ENCODE measurements around the gene ECT2L. TPM values are rescaled to one million over a fixed set of nuclear protein-coding genes. Genes with fewer than 3 reads are reported as not detected.

ECT2L gene
- total RNA-seq, 1 donor from 2014 or later: not detected

DNA sequence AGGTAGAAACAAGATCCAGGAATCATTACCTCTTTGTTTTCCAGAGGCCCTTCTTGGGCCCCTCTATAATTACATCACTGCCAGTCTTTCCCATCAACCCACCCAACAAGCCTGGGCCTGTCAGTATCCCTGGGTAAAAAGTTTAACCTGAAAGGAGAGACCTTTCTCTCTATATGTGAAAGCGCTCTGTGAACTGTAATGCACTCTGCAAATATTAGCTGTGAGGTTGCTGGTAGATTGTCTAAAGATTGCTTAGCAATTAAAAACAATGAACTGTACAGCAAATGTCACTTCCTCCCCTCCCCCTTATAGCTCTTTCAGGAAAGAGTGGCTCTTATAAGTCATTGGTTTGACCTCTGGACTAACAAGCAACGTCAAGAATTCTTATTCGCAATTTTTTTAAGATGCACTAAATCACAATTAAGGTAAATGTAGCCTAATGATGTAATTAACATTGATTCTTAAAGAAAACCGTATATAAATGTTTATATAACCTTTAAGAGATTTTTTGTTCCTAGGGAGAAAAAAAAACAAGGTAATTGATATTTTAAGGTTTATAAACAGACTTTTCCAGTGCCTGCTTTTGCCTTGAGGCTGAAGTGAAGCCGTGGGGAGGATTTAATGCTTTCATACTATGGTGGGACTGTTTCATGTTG, 18.4 kb downstream of the ECT2L start:
- H3K27me3 Mint-ChIP-seq: peaks cover 3% of the 10 kb centered on the region
- no peaks in the 10 kb centered on the region for H3K36me3 Mint-ChIP-seq (ENCODE audit: insufficient read depth)
- no peak overlapping the region for H3K4me3 Mint-ChIP-seq (ENCODE audit: low read depth)
- H3K27ac Mint-ChIP-seq: peak overlapping the region; percentile 39
- peaks cover 39% of the 10 kb centered on the region for H3K4me1 Mint-ChIP-seq (ENCODE audit: low read depth)
- no peaks in the 10 kb centered on the region for H3K9me3 Mint-ChIP-seq (ENCODE audit: low read depth)
- TF ChIP-seq CTCF (IDR thresholded peaks at IDR 0.05; ENCODE audit: unreplicated experiment): no peak
- no peak for DNase-seq (ENCODE audit: low spot score, unreplicated experiment)

DNA sequence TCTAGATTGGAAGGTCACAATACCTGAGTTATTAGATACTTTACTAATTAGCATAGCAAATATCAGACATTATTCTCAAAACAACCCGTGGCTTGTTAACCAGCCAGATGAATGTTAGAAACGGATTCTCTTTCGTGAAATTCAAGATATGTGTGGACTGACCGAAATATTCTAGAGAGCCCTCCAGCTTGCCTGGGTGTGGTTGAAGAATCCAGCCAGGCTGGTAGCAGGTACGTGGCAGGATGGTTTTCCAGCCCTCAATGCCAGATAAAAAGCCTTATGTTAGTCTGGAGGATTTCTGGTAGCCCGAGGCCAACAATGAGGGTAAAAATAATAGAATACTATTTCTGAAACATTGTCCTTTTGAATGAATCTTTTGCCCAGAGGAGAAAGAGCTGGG, 19.3 kb downstream of the ECT2L start:
- Mint-ChIP-seq H3K9me3 (ENCODE audit: low read depth) (no peaks in the 10 kb centered on the region), H3K27me3 (peaks cover 3% of the 10 kb centered on the region), H3K4me3 (ENCODE audit: low read depth) (no peak overlapping the region), H3K36me3 (ENCODE audit: insufficient read depth) (no peaks in the 10 kb centered on the region), H3K4me1 (ENCODE audit: low read depth) (peaks cover 44% of the 10 kb centered on the region), H3K27ac (no peak overlapping the region)
- no peak for DNase-seq (ENCODE audit: low spot score, unreplicated experiment)
- TF ChIP-seq CTCF (IDR thresholded peaks at IDR 0.05; ENCODE audit: unreplicated experiment): no peak

DNA sequence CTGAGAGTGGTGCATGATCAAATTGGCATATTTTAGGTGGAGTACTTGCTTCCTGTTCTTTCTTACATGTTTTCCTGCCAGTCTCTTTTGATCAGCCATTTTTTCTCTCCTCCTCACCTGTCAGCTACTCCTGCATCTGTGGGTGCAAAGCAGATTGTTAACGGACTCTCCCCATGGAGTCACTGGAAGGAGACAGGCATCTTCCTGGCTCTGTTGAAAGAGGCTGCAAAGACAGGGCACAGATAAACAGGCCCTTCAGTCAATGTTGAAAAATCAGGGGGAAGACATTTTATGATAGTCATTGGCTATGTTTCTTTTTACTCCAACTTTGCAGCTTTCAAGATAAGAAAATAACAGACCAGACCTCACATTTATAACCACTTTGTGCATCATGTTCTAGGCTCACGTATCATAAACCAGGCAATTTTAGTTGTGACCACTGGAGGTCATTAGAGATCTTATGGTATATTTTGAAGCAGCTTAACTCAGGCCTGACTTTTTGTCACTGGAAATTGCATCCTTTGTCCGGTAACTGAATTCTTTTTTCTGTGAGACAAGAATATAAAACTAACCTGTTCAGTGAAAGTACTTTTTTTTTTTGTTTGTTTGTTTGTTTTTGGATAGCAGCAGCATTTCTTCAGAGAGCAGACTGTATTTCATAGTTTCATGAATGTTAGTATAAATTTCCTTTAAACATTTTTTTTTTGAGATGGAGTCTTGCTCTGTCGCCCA, 20.1 kb downstream of the ECT2L start:
- peak; percentile 70 for TF ChIP-seq CTCF (IDR thresholded peaks at IDR 0.05; ENCODE audit: unreplicated experiment)
- DNase-seq (ENCODE audit: low spot score, unreplicated experiment): no peak
- H3K4me1 Mint-ChIP-seq (ENCODE audit: low read depth): peaks cover 46% of the 10 kb centered on the region
- H3K27ac Mint-ChIP-seq: peak overlapping the region; percentile 95
- peaks cover 3% of the 10 kb centered on the region for H3K27me3 Mint-ChIP-seq
- no peaks in the 10 kb centered on the region for H3K9me3 Mint-ChIP-seq (ENCODE audit: low read depth)
- peak overlapping the region; percentile 13 for H3K4me3 Mint-ChIP-seq (ENCODE audit: low read depth)
- no peaks in the 10 kb centered on the region for H3K36me3 Mint-ChIP-seq (ENCODE audit: insufficient read depth)

DNA sequence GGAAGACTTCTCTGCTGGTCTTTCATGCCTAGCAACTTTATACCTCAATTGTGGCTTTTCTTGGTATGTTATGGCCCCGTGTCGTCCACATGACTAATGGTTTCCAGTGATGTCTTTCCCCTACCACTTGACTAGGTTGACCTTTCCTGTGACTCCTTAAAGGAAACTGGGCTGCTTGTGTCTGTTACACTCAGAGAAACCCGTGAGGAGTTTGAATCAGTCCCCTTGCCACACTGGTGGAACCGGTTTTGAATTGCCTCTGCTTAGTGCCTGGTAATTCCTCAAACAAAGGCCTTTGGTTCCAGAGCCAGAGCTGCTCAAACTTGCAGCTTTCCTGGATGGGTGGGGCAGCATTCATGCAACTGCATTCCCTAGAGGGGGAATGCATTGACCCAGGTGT, 21.9 kb downstream of the ECT2L start:
- no peaks in the 10 kb centered on the region for H3K9me3 Mint-ChIP-seq (ENCODE audit: low read depth)
- TF ChIP-seq CTCF (IDR thresholded peaks at IDR 0.05; ENCODE audit: unreplicated experiment): no peak
- DNase-seq (ENCODE audit: low spot score, unreplicated experiment): peak; percentile 73
- no peaks in the 10 kb centered on the region for H3K36me3 Mint-ChIP-seq (ENCODE audit: insufficient read depth)
- peaks cover 3% of the 10 kb centered on the region for H3K27me3 Mint-ChIP-seq
- peak overlapping the region; percentile 99 for H3K27ac Mint-ChIP-seq
- H3K4me3 Mint-ChIP-seq (ENCODE audit: low read depth): peak overlapping the region; percentile 20
- H3K4me1 Mint-ChIP-seq (ENCODE audit: low read depth): peaks cover 50% of the 10 kb centered on the region

DNA sequence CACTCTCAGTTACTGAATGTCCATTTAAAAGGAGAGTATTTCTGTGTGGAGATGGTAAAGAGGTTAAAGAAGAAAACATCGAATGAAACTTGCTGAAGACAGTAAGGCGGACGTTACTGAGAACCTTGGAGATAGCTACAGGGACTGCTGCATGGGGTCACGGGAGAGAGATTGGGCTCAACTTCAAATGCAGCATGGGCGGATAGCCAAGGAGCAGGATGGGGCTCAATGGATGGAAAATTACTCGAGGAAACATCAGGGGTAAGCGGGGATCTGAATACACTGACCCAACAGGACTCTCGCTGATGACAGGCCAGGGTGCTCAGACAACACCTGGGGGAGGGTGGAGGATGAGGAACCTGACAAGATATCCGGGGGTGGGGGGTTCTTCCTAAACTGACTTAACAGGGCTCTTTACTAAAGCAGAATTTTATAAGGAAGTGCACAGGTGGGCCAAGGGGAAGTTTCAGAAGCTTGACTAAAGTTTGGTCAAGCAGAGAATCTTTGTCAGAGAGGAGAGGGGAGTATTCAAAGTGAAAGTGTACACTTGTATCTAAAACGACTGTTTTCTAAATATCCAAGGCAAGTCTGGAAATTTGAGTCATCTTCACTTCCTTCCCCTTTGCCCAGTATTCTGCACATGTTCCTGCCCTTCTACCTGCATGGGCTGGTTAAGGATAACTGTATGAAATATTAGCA, 22.8 kb downstream of the ECT2L start:
- Mint-ChIP-seq H3K4me3 (ENCODE audit: low read depth) (peak overlapping the region; percentile 20), H3K27ac (peak overlapping the region; percentile 99), H3K9me3 (ENCODE audit: low read depth) (no peaks in the 10 kb centered on the region), H3K36me3 (ENCODE audit: insufficient read depth) (no peaks in the 10 kb centered on the region), H3K27me3 (peaks cover 3% of the 10 kb centered on the region), H3K4me1 (ENCODE audit: low read depth) (peaks cover 48% of the 10 kb centered on the region)
- DNase-seq (ENCODE audit: low spot score, unreplicated experiment): no peak
- no peak for TF ChIP-seq CTCF (IDR thresholded peaks at IDR 0.05; ENCODE audit: unreplicated experiment)

Measured in progenitor cell of endocrine pancreas (in vitro differentiated cells).